Measurements from ENCODE around the gene CD83. TPM values are rescaled to one million over a fixed set of nuclear protein-coding genes. Genes with fewer than 3 reads are reported as not detected.

CD83 gene
- total and polyA plus RNA-seq, 9 of the 15 experiments (the other 6 are each of a cell fraction or from before 2014, with no cell fraction given): 2.5 to 4.1 (median 3.4) TPM

DNA sequence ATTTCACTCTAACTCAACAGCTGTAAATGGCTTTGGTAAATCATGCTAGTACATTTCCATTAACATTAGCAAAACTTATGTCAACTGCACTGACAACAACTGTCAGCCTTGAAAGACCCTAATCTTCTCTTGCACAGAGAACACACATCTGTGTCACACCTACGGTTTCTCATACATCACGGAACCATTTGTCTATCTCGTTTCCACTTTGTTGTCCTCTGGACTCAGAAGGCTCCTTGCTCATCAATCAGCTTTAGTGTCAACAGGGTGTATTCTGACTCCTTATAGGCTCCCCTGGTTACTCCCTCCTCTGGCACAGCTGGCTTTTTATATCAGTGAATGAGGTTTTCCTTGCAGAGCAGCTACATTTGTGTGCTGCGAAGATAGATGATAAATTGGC lies 49.3 kb downstream of the CD83 start (continued):
- TF ChIP-seq BCLAF1 (IDR thresholded peaks at IDR 0.05; ENCODE audit: borderline replicate concordance in 1 of 2, control insufficient read depth in 1 of 2, low read depth in 2 of 2, low read length in 1 of 2) (no peak), SRSF9 (IDR thresholded peaks at IDR 0.05; ENCODE audit: borderline replicate concordance, low read depth, low read length) (no peak), ATF2 (CRISPR knock-in tag; IDR thresholded peaks at IDR 0.05) (no peak), TBP (optimal IDR thresholded peaks at IDR 0.05; ENCODE audit: low read depth, low read length) (no peak), CHD4 (IDR thresholded peaks at IDR 0.05; ENCODE audit: insufficient read depth, insufficient replicate concordance, low read depth, low read length, poor library complexity, severe bottlenecking) (no peak), ETV6 (IDR thresholded peaks at IDR 0.05; ENCODE audit: borderline replicate concordance in 1 of 2, low read depth in 2 of 2, low read length in 1 of 2) (no peak), ETV6 (CRISPR knock-in tag; IDR thresholded peaks at IDR 0.05; ENCODE audit: borderline replicate concordance) (no peak), PTRF (tag; IDR thresholded peaks at IDR 0.05) (no peak), MIER1 (IDR thresholded peaks at IDR 0.05; ENCODE audit: low read depth) (no peak), PHF21A (IDR thresholded peaks at IDR 0.05; ENCODE audit: borderline replicate concordance, low read depth) (no peak), DACH1 (IDR thresholded peaks at IDR 0.05; ENCODE audit: partially characterized antibody) (no peak), MAFF (IDR thresholded peaks at IDR 0.05; ENCODE audit: low read length) (no peak), SUPT5H (IDR thresholded peaks at IDR 0.05) (no peak), SREBF2 (CRISPR knock-in tag; IDR thresholded peaks at IDR 0.05) (no peak), LARP7 (IDR thresholded peaks at IDR 0.05) (no peak), DMBX1 (CRISPR knock-in tag; IDR thresholded peaks at IDR 0.05; ENCODE audit: borderline replicate concordance) (no peak), POLR2AphosphoS5 (IDR thresholded peaks at IDR 0.05; ENCODE audit: control insufficient read depth, insufficient read depth, low read depth, low read length) (no peak), CBFA2T2 (conservative IDR thresholded peaks at IDR 0.05) (peak; percentile 68), ZC3H11A (IDR thresholded peaks at IDR 0.05; ENCODE audit: low read depth, low read length) (no peak), NCOA6 (IDR thresholded peaks at IDR 0.05) (no peak), DEAF1 (CRISPR knock-in tag; IDR thresholded peaks at IDR 0.05) (no peak), RAD21 (CRISPR knock-in tag; conservative IDR thresholded peaks at IDR 0.05 in 1 of 2, IDR thresholded peaks at IDR 0.05 in 1 of 2) (no peak)
- TF ChIP-seq, protein P1, sequence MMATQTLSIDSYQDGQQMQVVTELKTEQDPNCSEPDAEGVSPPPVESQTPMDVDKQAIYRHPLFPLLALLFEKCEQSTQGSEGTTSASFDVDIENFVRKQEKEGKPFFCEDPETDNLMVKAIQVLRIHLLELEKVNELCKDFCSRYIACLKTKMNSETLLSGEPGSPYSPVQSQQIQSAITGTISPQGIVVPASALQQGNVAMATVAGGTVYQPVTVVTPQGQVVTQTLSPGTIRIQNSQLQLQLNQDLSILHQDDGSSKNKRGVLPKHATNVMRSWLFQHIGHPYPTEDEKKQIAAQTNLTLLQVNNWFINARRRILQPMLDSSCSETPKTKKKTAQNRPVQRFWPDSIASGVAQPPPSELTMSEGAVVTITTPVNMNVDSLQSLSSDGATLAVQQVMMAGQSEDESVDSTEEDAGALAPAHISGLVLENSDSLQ (IDR thresholded peaks at IDR 0.05): peak; percentile 79

Measured in K562 (cell line).